Testis (tissue), 2 donors: ENCODE results near the gene RAB40B.

Experiments used
- POLR2A ChIP-seq: fragments of 450-650 bp; IDR thresholded peaks from one replicate; pipeline ENCODE4 v1.6.1; 2017; ENCODE audit warnings: antibody characterized with exemption, mild to moderate bottlenecking, moderate library complexity
- TF ChIP-seq, protein P1 (sequence below), 3 experiments: fragments of 450-650 bp in 2 of 3; fragments of 200-600 bp in 1 of 3; sonication (generic) in 1 of 3; IDR thresholded peaks; one replicate each; pipeline ENCODE4 v1.5.1; 2016 to 2019; ENCODE audit warnings: antibody characterized with exemption in 3 of 3, mild to moderate bottlenecking in 2 of 3, moderate library complexity in 1 of 3

DNA sequence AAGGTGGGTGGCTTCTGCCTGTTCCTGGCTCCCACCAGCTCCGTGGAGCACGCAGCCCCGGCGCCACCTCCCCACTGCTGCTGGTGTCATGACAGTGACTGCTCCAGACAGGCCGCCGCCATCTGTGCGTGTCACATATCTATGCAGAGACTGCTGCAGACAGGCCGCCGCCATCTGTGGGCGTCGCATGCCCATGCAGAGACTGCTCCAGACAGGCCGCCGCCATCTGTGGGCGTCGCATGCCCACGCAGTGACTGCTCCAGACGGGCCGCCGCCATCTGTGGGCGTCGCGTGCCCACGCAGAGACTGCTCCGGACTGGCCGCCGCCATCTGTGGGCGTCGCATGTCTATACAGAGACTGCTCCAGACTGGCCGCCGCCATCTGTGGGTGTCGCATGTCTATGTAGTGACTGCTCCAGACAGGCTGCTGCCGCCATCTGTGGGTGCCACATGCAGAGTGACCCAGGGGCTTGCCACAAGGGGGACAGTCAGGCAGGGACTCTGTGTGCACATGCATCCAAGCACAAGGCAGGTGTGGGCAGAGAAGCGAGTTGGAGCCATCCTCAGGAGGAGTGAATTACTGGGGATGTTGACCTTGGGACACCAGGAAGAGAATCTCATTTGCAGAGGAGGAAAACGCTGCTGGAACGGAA is 14.7 kb upstream of the RAB40B start:
- TF ChIP-seq, protein P1, sequence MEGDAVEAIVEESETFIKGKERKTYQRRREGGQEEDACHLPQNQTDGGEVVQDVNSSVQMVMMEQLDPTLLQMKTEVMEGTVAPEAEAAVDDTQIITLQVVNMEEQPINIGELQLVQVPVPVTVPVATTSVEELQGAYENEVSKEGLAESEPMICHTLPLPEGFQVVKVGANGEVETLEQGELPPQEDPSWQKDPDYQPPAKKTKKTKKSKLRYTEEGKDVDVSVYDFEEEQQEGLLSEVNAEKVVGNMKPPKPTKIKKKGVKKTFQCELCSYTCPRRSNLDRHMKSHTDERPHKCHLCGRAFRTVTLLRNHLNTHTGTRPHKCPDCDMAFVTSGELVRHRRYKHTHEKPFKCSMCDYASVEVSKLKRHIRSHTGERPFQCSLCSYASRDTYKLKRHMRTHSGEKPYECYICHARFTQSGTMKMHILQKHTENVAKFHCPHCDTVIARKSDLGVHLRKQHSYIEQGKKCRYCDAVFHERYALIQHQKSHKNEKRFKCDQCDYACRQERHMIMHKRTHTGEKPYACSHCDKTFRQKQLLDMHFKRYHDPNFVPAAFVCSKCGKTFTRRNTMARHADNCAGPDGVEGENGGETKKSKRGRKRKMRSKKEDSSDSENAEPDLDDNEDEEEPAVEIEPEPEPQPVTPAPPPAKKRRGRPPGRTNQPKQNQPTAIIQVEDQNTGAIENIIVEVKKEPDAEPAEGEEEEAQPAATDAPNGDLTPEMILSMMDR (IDR thresholded peaks at IDR 0.05) = no peak
- no peak for TF ChIP-seq POLR2A
